ENCODE measurements around the gene LBHD2. TPM values are rescaled to one million over a fixed set of nuclear protein-coding genes. Genes with fewer than 3 reads are reported as not detected.

The LBHD2 gene
- total and polyA plus RNA-seq, 2 of the 8 experiments (the other 6 are each of a cell fraction or from before 2014, with no cell fraction given): not detected

DNA sequence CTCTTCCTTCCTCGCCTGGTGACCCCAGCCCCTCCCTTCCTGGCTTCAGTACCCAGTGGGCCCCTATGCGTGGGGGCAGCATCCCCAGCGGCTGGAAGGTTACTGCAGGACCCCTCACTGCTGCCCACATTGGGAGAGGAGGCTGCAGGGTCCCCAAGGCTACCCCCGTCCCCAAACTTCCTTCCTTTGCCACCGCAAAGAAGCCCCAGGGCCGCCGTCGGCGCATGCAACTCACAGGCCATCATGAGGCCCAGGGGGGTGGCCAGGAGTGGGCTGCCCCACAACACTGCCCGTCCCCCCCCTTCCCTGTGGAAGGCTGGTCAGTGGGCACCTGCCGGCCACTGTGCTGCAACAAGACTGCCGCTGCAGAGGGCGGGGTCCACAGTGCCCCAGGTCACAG, 29.8 kb downstream of the LBHD2 start:
- no peak overlapping the region for H3K23ac ChIP-seq (ENCODE audit: insufficient read length)
- no peak overlapping the region for H4K5ac ChIP-seq (ENCODE audit: insufficient read length, low read depth, low read length)
- no peaks in the 10 kb centered on the region for H3K36me3 ChIP-seq (ENCODE audit: control insufficient read depth in 2 of 4, insufficient read depth in 4 of 4, low read length in 3 of 4)
- peak overlapping the region; percentile 20 for H4K91ac ChIP-seq (replicated peaks; ENCODE audit: insufficient read length, low read length)
- TF ChIP-seq RFX5 (IDR thresholded peaks at IDR 0.05; ENCODE audit: borderline replicate concordance, low read depth, low read length): no peak
- peaks cover 12 to 35% (median 27%) of the 10 kb centered on the region in 4 experiments for H3K4me1 ChIP-seq (replicated peaks in 1 of 4; ENCODE audit: control insufficient read depth in 3 of 4, insufficient read depth in 4 of 4, low read length in 3 of 4)
- no peak overlapping the region for H3K4me2 ChIP-seq (ENCODE audit: insufficient read depth in 1 of 2, low read depth in 2 of 2, low read length in 2 of 2)
- no peak overlapping the region for H3K56ac ChIP-seq (replicated peaks; ENCODE audit: insufficient read length, low read depth, low read length)
- ChIA-PET POLR2A (ENCODE audit: partially characterized antibody) (interaction anchor here (0.9 kb wide), 1 partner anchor 11 kb away, joined by 3 read pairs; no protein-coding TSS in a partner anchor), CTCF (ENCODE audit: partially characterized antibody) (no interaction called here)
- H3K9ac ChIP-seq (replicated peaks in 1 of 4; ENCODE audit: extremely low read depth in 1 of 4, low read depth in 3 of 4, low read length in 3 of 4): no peak overlapping the region
- DNase-seq (ENCODE audit: low read depth in 1 of 2, low spot score in 2 of 2): no peak
- H3K27ac ChIP-seq (ENCODE audit: low read depth, low read length): no peak overlapping the region
- no peaks in the 10 kb centered on the region for H3K9me3 ChIP-seq (ENCODE audit: insufficient read depth in 2 of 2, low read depth in 1 of 2, low read length in 1 of 2)
- no peak overlapping the region for H3K14ac ChIP-seq (ENCODE audit: insufficient read length)
- no peak overlapping the region for H2AFZ ChIP-seq (ENCODE audit: low read length)
- no peak overlapping the region for H2BK5ac ChIP-seq (ENCODE audit: low read depth, low read length)
- no peak overlapping the region for H3K4ac ChIP-seq (replicated peaks; ENCODE audit: insufficient read length, low read depth, low read length)
- 85% methylated on average over 11 of the region's 13 CpGs; no CpG with 5 or more reads in 1 of the 2 experiments for WGBS, 2 experiments (ENCODE audit: extremely low coverage in 1 of 2, insufficient coverage in 1 of 2, insufficient read length in 1 of 2, insufficient replicate concordance in 2 of 2, low coverage in 1 of 2, low lambda C conversion rate in 2 of 2, missing lambda C conversion rate in 1 of 2)
- H2BK12ac ChIP-seq (ENCODE audit: low read depth, low read length): peak overlapping the region; percentile 84; the same call in 1 of the 2 replicates
- H4K20me1 ChIP-seq (replicated peaks in 1 of 2; ENCODE audit: control insufficient read depth in 1 of 2, insufficient read depth in 2 of 2, low read length in 2 of 2): no peaks in the 10 kb centered on the region
- peak overlapping the region; percentile 40; the same call in 1 of the 2 replicates for H2BK15ac ChIP-seq (ENCODE audit: low read length)
- no peak overlapping the region for H4K8ac ChIP-seq (ENCODE audit: extremely low read depth, insufficient read depth, low read length)
- H2AK5ac ChIP-seq (ENCODE audit: low read depth, low read length): no peak overlapping the region; the same call in 1 of the 2 replicates
- H3K4me3 ChIP-seq (ENCODE audit: extremely low read depth in 1 of 4, insufficient read depth in 2 of 4, low read depth in 3 of 4, low read length in 4 of 4): no peak overlapping the region
- no peaks in the 10 kb centered on the region; the same call in 1 of the 2 replicates for H3K23me2 ChIP-seq (ENCODE audit: low read depth, low read length)
- no peak overlapping the region for H2BK20ac ChIP-seq (ENCODE audit: low read length)
- FAIRE-seq: no peak
- no peaks in the 10 kb centered on the region for H3K79me1 ChIP-seq (ENCODE audit: low read depth, low read length)
- H3K79me2 ChIP-seq (ENCODE audit: control insufficient read depth in 1 of 2, insufficient read depth in 2 of 2, low read length in 2 of 2): no peaks in the 10 kb centered on the region
- no peak overlapping the region for H3K18ac ChIP-seq (ENCODE audit: extremely low read depth, low read length)
- H2BK120ac ChIP-seq (replicated peaks; ENCODE audit: low read depth, low read length): no peak overlapping the region
- peaks cover 0 to 4% (median 0%) of the 10 kb centered on the region in 4 experiments; a peak in 3 of 7 replicates for H3K27me3 ChIP-seq (replicated peaks in 1 of 4; ENCODE audit: control insufficient read depth in 3 of 4, extremely low read depth in 1 of 4, insufficient read depth in 3 of 4, low read length in 3 of 4)
